Testis (tissue), 2 donors: ENCODE data around the gene CALCOCO2.

ENCODE experiments used
- POLR2A ChIP-seq: fragments of 450-650 bp; IDR thresholded peaks from one replicate; pipeline ENCODE4 v1.6.1; 2017; ENCODE audit warnings: antibody characterized with exemption, mild to moderate bottlenecking, moderate library complexity
- TF ChIP-seq, protein P1 (sequence below), 3 experiments: fragments of 450-650 bp in 2 of 3; fragments of 200-600 bp in 1 of 3; sonication (generic) in 1 of 3; IDR thresholded peaks; one replicate each; pipeline ENCODE4 v1.5.1; 2016 to 2019; ENCODE audit warnings: antibody characterized with exemption in 3 of 3, mild to moderate bottlenecking in 2 of 3, moderate library complexity in 1 of 3

GRCh38 chr17:48893646-48894508 lies 63.0 kb downstream of the CALCOCO2 start:
- TF ChIP-seq, protein P1, sequence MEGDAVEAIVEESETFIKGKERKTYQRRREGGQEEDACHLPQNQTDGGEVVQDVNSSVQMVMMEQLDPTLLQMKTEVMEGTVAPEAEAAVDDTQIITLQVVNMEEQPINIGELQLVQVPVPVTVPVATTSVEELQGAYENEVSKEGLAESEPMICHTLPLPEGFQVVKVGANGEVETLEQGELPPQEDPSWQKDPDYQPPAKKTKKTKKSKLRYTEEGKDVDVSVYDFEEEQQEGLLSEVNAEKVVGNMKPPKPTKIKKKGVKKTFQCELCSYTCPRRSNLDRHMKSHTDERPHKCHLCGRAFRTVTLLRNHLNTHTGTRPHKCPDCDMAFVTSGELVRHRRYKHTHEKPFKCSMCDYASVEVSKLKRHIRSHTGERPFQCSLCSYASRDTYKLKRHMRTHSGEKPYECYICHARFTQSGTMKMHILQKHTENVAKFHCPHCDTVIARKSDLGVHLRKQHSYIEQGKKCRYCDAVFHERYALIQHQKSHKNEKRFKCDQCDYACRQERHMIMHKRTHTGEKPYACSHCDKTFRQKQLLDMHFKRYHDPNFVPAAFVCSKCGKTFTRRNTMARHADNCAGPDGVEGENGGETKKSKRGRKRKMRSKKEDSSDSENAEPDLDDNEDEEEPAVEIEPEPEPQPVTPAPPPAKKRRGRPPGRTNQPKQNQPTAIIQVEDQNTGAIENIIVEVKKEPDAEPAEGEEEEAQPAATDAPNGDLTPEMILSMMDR (IDR thresholded peaks at IDR 0.05): no peak
- TF ChIP-seq POLR2A: no peak
